GM18907 (cell line): Measurements from ENCODE around the gene NEDD4L.
"Not testable (repeated sequence)": the region's sequence is repeated elsewhere in the genome, so short reads cannot be mapped to it uniquely, and the experiment has no call there.

Experiments
- ATAC-seq: cut with Tn5 transposase; IDR thresholded peaks from one replicate; pipeline ENCODE4 v1.9.1; 2021; ENCODE audit warnings: mild to moderate bottlenecking, moderate library complexity; ENCODE audit not compliant: unreplicated experiment

Gene NEDD4L

GRCh38 chr18:58435221-58436005 is 391.4 kb downstream of the NEDD4L start:
- not testable (repeated sequence) for ATAC-seq

GRCh38 chr18:58438161-58438957 is 394.3 kb downstream of the NEDD4L start:
- ATAC-seq, result no peak

- ATAC-seq, result no peak
Measured at GRCh38 chr18:58438958-58439300, 394.9 kb downstream of the NEDD4L start.

- ATAC-seq, result no peak
Measured at GRCh38 chr18:58443671-58444070, 399.6 kb downstream of the NEDD4L start.

- ATAC-seq, result no peak
Measured at GRCh38 chr18:58446391-58447060, 402.5 kb downstream of the NEDD4L start.

- no peak for ATAC-seq
Measured at GRCh38 chr18:58447402-58448095, 403.5 kb downstream of the NEDD4L start.

- ATAC-seq, result no peak
Measured at GRCh38 chr18:58449464-58449863, 405.4 kb downstream of the NEDD4L start.
